Type B pancreatic cell (in vitro differentiated cells): Measurements from ENCODE around the gene SHE. TPM values are rescaled to one million over a fixed set of nuclear protein-coding genes. Genes with fewer than 3 reads are reported as not detected.

Source experiments
- DNase-seq: peaks from one replicate; pipeline ENCODE4 v3.0.0; 2021; ENCODE audit warnings: mixed read lengths; ENCODE audit not compliant: unreplicated experiment; ENCODE audit errors: extremely low spot score
- H3K27ac Mint-ChIP-seq: 2 replicates; pipeline ENCODE4 v1.8.0; 2021; ENCODE audit warnings: mild to moderate bottlenecking, mixed read lengths
- H3K27me3 Mint-ChIP-seq: 2 replicates; pipeline ENCODE4 v1.8.0; 2021; ENCODE audit warnings: mixed read lengths
- H3K36me3 Mint-ChIP-seq: 2 replicates; pipeline ENCODE4 v1.8.0; 2021; ENCODE audit warnings: mixed read lengths
- H3K4me1 Mint-ChIP-seq: one replicate; pipeline ENCODE4 v1.8.0; 2021; ENCODE audit warnings: mixed read lengths; ENCODE audit not compliant: unreplicated experiment
- H3K4me3 Mint-ChIP-seq: 2 replicates; pipeline ENCODE4 v1.8.0; 2021; ENCODE audit warnings: mild to moderate bottlenecking, mixed read lengths
- H3K9me3 Mint-ChIP-seq: 2 replicates; pipeline ENCODE4 v1.8.0; 2021; ENCODE audit warnings: mixed read lengths
- CTCF ChIP-seq: fragments of 200-600 bp; sonication (generic); conservative IDR thresholded peaks from 2 replicates; pipeline ENCODE4 v1.5.0; 2021; ENCODE audit warnings: antibody characterized with exemption, mild to moderate bottlenecking
- total RNA-seq: library from RNA; stranded (reverse); gene quantifications from 2 replicates; pipeline ENCODE4 v1.2.1, GENCODE V29; 2021; ENCODE audit warnings: low replicate concordance

SHE gene
- total RNA-seq, 1 donor from 2014 or later: 0.27 TPM

- H3K9me3 Mint-ChIP-seq: no peaks in the 10 kb centered on the region
- no peak overlapping the region for H3K4me3 Mint-ChIP-seq
- no peak for DNase-seq
Measured at GRCh38 chr1:154521695-154522094, 19.5 kb upstream of the SHE start.

GRCh38 chr1:154520333-154520732 is 18.1 kb upstream of the SHE start:
- no peak for TF ChIP-seq CTCF
- Mint-ChIP-seq H3K27me3 (peaks cover 41% of the 10 kb centered on the region), H3K27ac (no peak overlapping the region), H3K9me3 (no peaks in the 10 kb centered on the region), H3K4me3 (no peak overlapping the region), H3K36me3 (no peaks in the 10 kb centered on the region), H3K4me1 (peaks cover 6% of the 10 kb centered on the region)
- no peak for DNase-seq

More at GRCh38 chr1:154521695-154522094, 19.5 kb upstream of the SHE start:
- TF ChIP-seq CTCF: no peak
- no peak overlapping the region for H3K27ac Mint-ChIP-seq
- H3K4me1 Mint-ChIP-seq: peaks cover 6% of the 10 kb centered on the region
- peaks cover 30% of the 10 kb centered on the region for H3K27me3 Mint-ChIP-seq
- no peaks in the 10 kb centered on the region for H3K36me3 Mint-ChIP-seq

- Mint-ChIP-seq H3K36me3 (no peaks in the 10 kb centered on the region), H3K27ac (no peak overlapping the region), H3K4me1 (peaks cover 6% of the 10 kb centered on the region), H3K27me3 (peaks cover 44% of the 10 kb centered on the region), H3K9me3 (no peaks in the 10 kb centered on the region), H3K4me3 (no peak overlapping the region)
- no peak for TF ChIP-seq CTCF
- no peak for DNase-seq
Measured at GRCh38 chr1:154519591-154519991, 17.4 kb upstream of the SHE start.

- Mint-ChIP-seq H3K27ac (no peak overlapping the region), H3K36me3 (no peaks in the 10 kb centered on the region), H3K9me3 (no peaks in the 10 kb centered on the region), H3K4me1 (peaks cover 6% of the 10 kb centered on the region), H3K4me3 (no peak overlapping the region), H3K27me3 (peaks cover 51% of the 10 kb centered on the region)
- TF ChIP-seq CTCF: no peak
- DNase-seq: no peak
Measured at GRCh38 chr1:154517661-154518060, 15.4 kb upstream of the SHE start.

- Mint-ChIP-seq H3K4me1 (no peaks in the 10 kb centered on the region), H3K27ac (no peak overlapping the region), H3K36me3 (no peaks in the 10 kb centered on the region), H3K4me3 (no peak overlapping the region), H3K9me3 (no peaks in the 10 kb centered on the region), H3K27me3 (peaks cover 46% of the 10 kb centered on the region)
- no peak for TF ChIP-seq CTCF
- DNase-seq: no peak
Measured at GRCh38 chr1:154514066-154514553, 11.9 kb upstream of the SHE start.

- no peaks in the 10 kb centered on the region for H3K9me3 Mint-ChIP-seq
- TF ChIP-seq CTCF: no peak
- no peak overlapping the region for H3K4me3 Mint-ChIP-seq
- H3K27ac Mint-ChIP-seq: no peak overlapping the region
- H3K4me1 Mint-ChIP-seq: no peaks in the 10 kb centered on the region
- no peak for DNase-seq
- peaks cover 54% of the 10 kb centered on the region for H3K27me3 Mint-ChIP-seq
- no peaks in the 10 kb centered on the region for H3K36me3 Mint-ChIP-seq
Measured at GRCh38 chr1:154512760-154513159, 10.5 kb upstream of the SHE start.
